HL-60 (cell line): ENCODE results near the gene CRB1.

Source experiments
- CTCF ChIP-seq: IDR thresholded peaks from one replicate; pipeline ENCODE4 v1.5.1; 2011; ENCODE audit warnings: low read length, control low read depth, inconsistent platforms; ENCODE audit not compliant: insufficient read depth
- GABPA ChIP-seq: IDR thresholded peaks from 2 replicates; pipeline ENCODE4 v1.6.1; 2012; ENCODE audit warnings: low read depth
- POLR2AphosphoS5 ChIP-seq: IDR thresholded peaks from 2 replicates; pipeline ENCODE4 v1.6.1; 2012; ENCODE audit warnings: low read depth
- REST ChIP-seq: IDR thresholded peaks from 2 replicates; pipeline ENCODE4 v1.6.1; 2012; ENCODE audit warnings: low read depth; ENCODE audit not compliant: insufficient replicate concordance

- TF ChIP-seq CTCF (no peak), POLR2AphosphoS5 (no peak), REST (no peak), GABPA (no peak)
These were observed 95.8 kb downstream of the CRB1 start for GRCh38 chr1:197363855-197364254.
